Activated gamma-delta T cell treated with Interleukin-2 at 50 U/mL for 16 hours (primary cell): Measurements from ENCODE around the gene FCHO1.

Experiments
- DNase-seq: peaks from one replicate; pipeline ENCODE4 v3.0.0-alpha.2; 2020

The FCHO1 gene

GRCh38 chr19:17734146-17734545, 17.1 kb upstream of the FCHO1 start:
- DNase-seq: no peak

DNA sequence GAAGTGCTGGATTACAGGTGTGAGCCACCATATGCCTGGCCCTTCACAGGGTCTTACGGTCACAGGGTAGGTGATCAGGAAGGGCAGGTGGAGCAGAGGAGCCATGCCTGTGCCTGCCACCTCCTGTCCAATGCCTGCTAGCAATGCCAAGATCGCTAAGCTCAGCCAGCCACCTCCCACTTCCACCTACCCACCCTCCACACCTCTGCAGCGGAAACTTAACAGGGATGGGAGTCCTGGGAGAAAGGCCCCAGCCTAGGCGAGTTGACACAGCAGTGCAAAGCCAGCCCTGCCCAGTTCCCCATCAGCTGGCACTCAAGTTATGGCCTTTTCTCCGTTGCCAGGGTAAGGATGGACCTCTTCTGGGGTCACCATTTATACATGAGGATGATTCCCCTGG, 15.9 kb upstream of the FCHO1 start:
- DNase-seq: no peak

GRCh38 chr19:17737690-17738153, 13.6 kb upstream of the FCHO1 start:
- DNase-seq: no peak

DNA sequence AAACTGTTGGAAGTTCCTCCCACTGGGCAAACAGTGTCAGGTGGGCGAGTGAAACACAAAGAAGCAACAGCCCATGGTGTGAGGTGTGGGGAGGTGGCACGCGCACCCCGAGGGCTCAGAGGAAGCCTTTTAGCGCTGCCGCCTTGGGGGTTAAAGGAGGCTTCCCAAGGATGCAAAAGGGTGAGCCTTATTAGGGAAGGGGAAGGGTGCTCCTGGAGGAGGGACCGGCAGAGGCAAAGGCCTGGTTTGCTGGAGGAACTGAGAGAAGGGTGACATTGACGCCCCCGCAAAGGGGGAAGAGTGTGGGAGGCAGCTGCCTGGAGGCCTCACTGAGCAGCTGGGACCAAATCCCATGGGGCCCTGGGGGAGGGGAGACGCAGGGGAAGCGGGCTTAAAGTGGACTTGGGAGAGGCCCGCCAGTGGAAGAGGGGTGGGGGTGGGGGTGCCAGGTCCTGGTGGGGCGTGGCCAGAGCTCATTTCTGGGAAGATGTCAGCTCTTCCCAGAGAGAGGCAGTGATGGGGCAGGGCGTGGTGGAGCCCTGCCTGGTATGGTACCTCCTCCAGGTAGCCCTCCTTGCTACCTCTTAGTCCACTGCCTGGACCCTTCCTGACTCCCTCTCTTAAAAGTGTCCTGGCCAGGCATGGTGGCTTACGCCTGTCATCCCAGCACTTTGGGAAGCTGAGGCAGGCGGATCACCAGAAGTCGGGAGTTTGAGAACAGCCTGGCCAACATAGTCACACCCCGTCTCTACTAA, 12.0 kb upstream of the FCHO1 start:
- no peak for DNase-seq

DNA sequence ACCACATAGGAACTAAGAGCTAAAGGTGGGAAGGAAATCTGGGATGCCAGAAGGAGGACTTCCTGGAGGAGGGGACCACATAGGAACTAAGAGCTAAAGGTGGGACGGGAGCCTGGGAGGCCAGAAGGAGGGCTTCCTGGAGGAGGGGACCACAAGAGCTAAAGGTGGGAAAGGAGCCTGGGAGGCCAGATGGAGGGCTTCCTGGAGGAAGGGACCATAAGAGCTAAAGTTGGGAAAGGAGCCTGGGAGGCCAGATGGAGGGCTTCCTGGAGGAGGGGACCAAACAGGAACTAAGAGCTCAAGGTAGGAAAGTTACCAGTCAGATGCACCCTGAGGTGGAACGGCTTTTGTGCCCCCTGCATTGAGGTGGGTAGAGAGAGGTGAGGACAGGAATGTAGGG, 9.8 kb upstream of the FCHO1 start:
- no peak for DNase-seq

DNA sequence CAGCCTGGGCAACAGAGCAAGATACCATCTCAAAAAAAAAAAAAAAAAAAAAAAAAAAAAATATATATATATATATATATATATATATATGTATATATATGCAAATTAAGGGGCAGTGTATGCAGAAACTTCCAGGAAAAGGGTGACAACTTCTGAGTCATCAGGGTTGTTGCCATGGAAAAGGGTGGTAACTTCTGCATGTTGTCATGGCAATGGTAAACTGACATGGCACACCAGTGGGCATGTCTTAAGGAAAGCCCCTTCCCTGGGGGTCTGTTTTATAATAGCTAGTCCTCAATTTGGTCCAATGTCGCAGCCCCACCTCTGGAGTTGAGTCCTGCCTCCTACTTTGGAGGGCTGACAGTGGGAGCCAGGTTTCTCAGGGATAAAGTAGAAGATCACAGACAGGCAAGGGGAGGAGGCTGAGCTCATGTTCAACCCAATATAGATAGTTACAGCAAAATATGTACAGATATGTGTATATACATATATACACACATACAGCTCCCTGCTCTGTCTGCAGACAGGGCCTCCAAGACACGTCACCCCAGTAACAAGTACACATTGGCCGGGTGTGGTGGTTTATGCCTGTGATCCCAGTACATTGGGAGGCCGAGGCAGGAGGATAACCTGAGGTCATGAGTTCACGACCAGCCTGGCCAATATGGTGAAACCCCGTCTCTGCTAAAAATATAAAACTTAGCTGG, 7.2 kb upstream of the FCHO1 start:
- DNase-seq: no peak

- DNase-seq: peak; percentile 92
These were observed 3.8 kb upstream of the FCHO1 start for GRCh38 chr19:17747205-17748098.

GRCh38 chr19:17748884-17749638, 2.2 kb upstream of the FCHO1 start:
- DNase-seq: no peak

GRCh38 chr19:17749912-17750317, 1.4 kb upstream of the FCHO1 start:
- no peak for DNase-seq

DNA sequence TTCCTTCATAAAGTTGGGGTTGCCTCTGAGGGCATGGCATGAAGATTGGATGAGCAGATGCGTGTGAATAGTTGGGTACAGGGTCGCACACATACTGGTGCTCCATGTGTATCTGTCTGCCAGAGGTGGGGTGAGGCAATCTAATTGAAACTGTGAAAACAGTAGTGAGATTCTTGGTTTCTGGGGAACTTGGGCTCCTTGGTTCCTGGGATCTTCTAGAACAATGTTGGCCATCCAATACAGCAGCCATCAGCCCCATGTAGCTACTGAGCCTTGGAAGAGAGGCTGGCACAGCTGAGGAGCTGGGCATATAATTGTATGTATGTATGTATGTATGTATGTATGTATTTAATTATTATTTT, 616 bp downstream of the FCHO1 start:
- no peak for DNase-seq

GRCh38 chr19:17752865-17753639, 1.8 kb downstream of the FCHO1 start:
- no peak for DNase-seq

DNA sequence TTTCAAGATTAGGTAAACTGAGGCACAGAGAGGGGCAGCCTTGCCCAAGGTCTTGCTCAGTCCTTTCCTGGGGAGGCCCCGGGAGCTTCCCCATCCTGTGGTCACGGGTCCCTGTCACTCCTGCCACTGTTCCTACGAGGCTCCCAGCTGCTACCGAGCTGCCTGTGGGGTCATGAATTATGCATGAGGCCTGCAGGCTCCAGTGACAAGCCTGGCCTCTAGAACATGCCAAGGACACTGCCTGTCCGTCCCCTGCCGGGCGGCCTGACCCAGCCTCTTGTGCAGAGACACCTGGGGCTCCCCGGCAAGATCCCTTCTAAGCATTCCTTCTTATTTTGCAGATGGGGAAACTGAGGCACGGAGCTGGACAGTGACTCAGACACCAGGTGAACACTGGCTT, 2.7 kb downstream of the FCHO1 start:
- DNase-seq: no peak

DNA sequence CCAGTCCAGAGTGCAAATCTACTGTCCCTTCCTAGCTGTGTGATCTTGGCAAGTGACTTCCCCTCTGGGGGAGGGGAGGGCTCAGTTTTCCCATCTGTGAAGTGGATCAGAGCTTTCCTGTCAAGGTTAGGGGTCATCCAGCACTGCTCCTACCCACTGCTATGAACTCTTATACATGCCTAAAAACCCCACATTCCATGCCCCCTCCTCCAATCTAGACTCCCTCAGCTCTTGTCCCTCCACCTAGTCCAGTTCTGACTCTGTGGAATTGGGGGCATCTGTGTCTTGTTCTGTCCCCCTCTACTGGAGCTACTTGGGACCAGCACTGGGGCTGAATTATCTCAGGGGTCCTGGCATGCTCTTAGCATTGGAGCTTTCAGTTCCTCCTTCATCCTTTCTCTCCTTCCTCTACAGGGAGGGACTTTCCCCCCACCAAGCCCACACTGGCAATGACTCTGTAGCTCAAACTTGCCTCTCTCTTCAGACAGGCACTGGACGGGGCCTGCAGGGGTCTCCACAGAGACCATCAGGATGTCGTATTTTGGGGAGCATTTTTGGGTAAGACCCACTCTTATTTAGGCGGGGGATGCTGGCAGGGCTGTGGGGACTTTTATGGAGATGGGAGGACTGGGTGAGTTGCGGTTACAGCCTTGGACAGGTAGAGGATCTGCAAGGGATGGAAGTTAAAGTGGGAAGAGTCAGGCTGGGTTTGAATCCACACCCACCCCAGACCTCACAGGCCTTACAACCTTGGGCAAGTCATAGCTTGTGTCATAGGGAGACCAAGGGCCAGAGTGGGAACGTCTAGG, 3.6 kb downstream of the FCHO1 start:
- DNase-seq: no peak

GRCh38 chr19:17755443-17755890, 4.2 kb downstream of the FCHO1 start:
- DNase-seq: no peak

GRCh38 chr19:17755977-17756670, 4.8 kb downstream of the FCHO1 start:
- DNase-seq: peak; percentile 22

DNA sequence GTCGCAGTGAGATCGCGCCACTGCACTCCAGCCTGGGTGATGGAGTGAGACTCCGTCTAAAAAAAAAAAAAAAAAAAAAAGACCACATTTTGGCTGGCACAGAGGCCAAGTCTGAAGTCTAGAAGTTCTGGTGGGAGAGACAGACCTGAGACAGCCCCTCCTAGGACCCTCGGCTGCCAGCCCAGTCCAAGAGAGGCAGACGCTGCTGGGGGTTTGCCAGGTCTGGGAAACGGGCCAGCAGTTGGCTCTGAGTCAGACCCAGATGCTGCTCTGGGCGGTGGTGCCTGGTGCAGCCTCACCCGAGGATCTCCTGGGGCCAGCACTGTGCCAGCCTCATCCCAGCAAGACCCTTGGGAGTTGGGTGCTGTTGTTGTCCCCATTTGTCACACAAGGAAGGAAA, 5.8 kb downstream of the FCHO1 start:
- DNase-seq: no peak

DNA sequence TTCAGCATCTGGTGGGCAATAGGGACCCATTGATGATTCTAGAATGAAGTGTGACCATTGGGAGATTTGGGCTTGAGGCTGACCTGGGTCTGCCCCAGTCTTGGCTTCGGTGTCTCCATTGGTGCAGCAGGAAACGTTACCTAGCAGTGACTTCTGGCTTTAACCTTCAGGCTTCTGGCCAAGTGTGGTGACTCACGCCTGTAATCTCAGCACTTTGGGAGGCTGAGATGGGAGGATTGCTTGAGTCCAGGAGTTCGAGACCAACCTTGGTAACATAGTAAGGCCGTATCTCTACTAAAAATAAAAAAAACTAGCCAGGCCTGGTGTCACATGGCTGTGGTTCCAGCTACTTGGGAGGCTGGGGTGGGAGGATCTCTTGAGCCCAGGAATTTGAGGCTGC, 7.2 kb downstream of the FCHO1 start:
- no peak for DNase-seq

- DNase-seq: no peak
These were observed 9.9 kb downstream of the FCHO1 start for GRCh38 chr19:17761148-17761547.

DNA sequence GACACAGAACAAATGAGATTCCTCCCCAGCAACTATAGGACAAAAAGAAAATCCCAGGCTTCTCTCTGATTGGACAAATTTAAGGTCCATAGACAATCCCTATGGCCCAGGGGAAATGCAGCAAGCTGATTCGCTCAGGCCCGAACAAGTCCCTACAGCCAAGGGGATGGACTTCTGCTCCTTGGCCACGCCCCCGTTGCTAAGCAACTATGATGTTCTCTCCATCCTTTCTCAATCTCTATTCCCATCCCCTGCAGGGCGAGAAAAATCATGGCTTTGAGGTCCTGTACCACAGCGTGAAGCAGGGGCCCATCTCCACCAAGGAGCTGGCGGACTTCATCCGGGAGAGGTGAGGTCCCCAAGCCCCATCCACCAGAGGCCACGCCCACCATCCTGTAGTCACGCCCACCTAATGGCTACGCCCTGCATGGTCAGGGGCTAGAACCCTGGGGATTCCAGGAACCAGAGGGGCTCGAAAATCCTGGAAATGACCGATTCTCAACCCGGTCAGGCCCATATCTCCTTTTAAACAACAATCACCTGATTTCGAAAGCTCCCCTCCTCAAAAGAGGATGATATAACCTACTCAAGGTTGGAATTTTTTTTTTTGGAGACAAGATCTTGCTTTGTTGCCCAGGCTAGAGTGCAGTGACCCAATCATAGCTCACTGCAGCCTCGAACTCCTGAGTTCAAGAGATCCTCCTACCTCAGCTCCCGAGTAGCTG, 11.4 kb downstream of the FCHO1 start:
- no peak for DNase-seq

DNA sequence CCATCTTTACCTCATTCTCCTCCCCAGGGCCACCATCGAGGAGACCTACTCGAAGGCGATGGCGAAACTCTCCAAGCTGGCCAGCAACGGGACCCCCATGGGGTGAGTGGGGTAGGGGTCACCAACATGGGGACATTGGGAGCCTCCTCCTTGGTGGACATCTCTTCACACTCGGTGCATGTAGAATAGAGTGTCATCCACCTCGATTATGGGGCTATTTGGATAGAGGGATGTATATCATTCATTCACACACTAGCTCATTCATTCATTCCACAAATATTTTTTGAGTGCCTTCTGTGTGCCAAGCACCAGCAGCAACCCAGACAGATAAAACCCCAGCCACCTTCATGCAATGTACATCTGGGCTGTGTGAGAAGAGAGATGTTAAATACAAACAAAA, 13.1 kb downstream of the FCHO1 start:
- no peak for DNase-seq
